ENCODE results near the gene IQSEC1. TPM values are rescaled to one million over a fixed set of nuclear protein-coding genes. Genes with fewer than 3 reads are reported as not detected.

Gene IQSEC1
- total and polyA plus RNA-seq, 9 of the 15 experiments (the other 6 are each of a cell fraction or from before 2014, with no cell fraction given), result 0.56 to 39.0 (median 6.8) TPM

DNA sequence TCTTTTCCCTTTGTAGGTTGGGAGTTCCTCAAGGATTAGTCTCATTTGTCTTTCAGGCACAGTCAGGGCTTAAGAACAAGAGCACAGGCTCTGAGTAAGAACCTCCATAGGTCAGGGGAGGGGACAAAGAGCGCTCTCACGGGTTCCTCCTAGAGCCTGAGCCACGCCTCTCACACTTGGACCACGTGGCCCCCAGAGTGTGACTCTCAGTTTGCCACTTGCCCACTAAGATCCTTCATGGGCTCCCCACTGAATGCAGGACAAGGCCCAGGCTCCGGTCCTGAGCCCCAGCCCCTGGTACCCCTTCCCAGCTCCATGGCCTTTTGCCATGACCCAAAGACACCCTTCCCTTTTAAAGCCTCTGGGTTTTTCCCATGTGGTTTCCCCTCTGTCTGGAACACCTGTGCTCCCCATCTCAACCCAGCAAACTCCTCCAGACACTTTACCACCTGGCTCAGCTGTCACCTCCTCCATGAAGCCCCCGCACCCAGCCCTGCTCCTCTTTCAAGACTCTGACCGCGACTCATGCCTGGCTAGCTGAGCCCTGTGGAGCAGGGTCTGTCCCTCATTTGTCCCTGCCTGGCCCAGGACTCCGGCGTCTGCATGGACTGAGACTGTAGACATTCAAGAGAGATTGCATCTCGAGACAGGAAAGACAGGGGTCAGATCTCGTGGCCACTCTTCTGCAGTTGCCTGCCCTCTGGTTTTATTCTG is 32.7 kb downstream of the IQSEC1 start (continued):
- TF ChIP-seq FOXK1 (CRISPR knock-in tag; IDR thresholded peaks at IDR 0.05; ENCODE audit: borderline replicate concordance), result no peak
- TF ChIP-seq RAD51 (IDR thresholded peaks at IDR 0.05; ENCODE audit: borderline replicate concordance, low read depth), result peak; percentile 72
- TF ChIP-seq TRIM28 (IDR thresholded peaks at IDR 0.05), result no peak
- no peak for TF ChIP-seq ZNF511 (CRISPR knock-in tag; IDR thresholded peaks at IDR 0.05)
- no peak for TF ChIP-seq TSC22D4 (tag; IDR thresholded peaks at IDR 0.05)
- no peak for TF ChIP-seq ZNF224 (CRISPR knock-in tag; IDR thresholded peaks at IDR 0.05)

GRCh38 chr3:13039213-13039896 is 33.9 kb downstream of the IQSEC1 start:
- intact Hi-C loops (cut with micrococcal nuclease) (no loop called here), in situ Hi-C loops (cut with MboI) (no loop called here)
- Histone ChIP-seq H2AFZ (ENCODE audit: low read depth, low read length) (no peak overlapping the region), H3K27me3 (ENCODE audit: control insufficient read depth in 2 of 2, insufficient read depth in 2 of 2, low read length in 2 of 2) (peaks cover 62 to 81% of the 10 kb centered on the region in 2 experiments), H3K36me3 (ENCODE audit: control insufficient read depth, insufficient read depth, low read length) (no peaks in the 10 kb centered on the region), H4K20me1 (replicated peaks; ENCODE audit: control insufficient read depth, insufficient read depth, low read length) (peaks cover 7% of the 10 kb centered on the region; the same call in 1 of the 2 replicates), H3K79me2 (ENCODE audit: control insufficient read depth, insufficient read depth, low read length) (no peaks in the 10 kb centered on the region), H3K27ac (ENCODE audit: extremely low read depth, low read depth, low read length) (no peak overlapping the region), H3K9me1 (ENCODE audit: control insufficient read depth, insufficient read depth, low read length) (no peaks in the 10 kb centered on the region), H3K9me3 (replicated peaks; ENCODE audit: control insufficient read depth, insufficient read depth, low read depth, low read length) (no peaks in the 10 kb centered on the region), H3K4me3 (no peak overlapping the region), H3K9ac (ENCODE audit: insufficient read depth in 1 of 2, low read depth in 2 of 2, low read length in 2 of 2) (no peak overlapping the region), H3K4me2 (ENCODE audit: insufficient read depth, low read length) (no peak overlapping the region), H3K4me1 (replicated peaks in 1 of 2; ENCODE audit: control insufficient read depth in 2 of 2, insufficient read depth in 2 of 2, low read length in 2 of 2) (peaks cover 6 to 34% of the 10 kb centered on the region in 2 experiments; a peak in 4 of 5 replicates)
- WGBS (ENCODE audit: insufficient coverage, low coverage, missing lambda C conversion rate), result 16% methylated on average over 14 of the region's 14 CpGs
- no peak for TF ChIP-seq ZNF696 (CRISPR knock-in tag; conservative IDR thresholded peaks at IDR 0.05)
- no peak for TF ChIP-seq EZH2 (IDR thresholded peaks at IDR 0.05; ENCODE audit: borderline replicate concordance, low read depth, low read length)
- no peak for TF ChIP-seq CAMTA2 (CRISPR knock-in tag; conservative IDR thresholded peaks at IDR 0.05)
- peak; percentile 27; the same call in 1 of the 2 replicates for TF ChIP-seq NFIC (IDR thresholded peaks at IDR 0.05)
- no peak for TF ChIP-seq ZFX (CRISPR knock-in tag; IDR thresholded peaks at IDR 0.05)
- TF ChIP-seq EP400 (IDR thresholded peaks at IDR 0.05), result no peak
- BruUV-seq (replicated peaks), result no TSS peak
- DNase-seq (ENCODE audit: extremely low read depth in 1 of 4, low spot score in 3 of 4) (no peak), FAIRE-seq (no peak), ATAC-seq (no peak)
- ChIA-PET POLR2A (interaction anchor here (0.6 to 1.2 kb wide), 5 partner anchors 9 to 14 kb away, joined by 3 to 4 read pairs (median 3); no protein-coding TSS in a partner anchor), CTCF (ENCODE audit: low intra/inter-chr PET ratio) (no interaction called here)
